Activated T-helper 2 cell treated with anti-CD3 and anti-CD28 coated beads, Interferon-gamma antibody, Interleukin-2, Interleukin-4, amounts not matched to agents 10 μg/mL and 5 μg/mL and 100 μg/mL, durations not matched to agents 14 hours and 24 hours and 36 hours (primary cell): Measurements from ENCODE around the gene PRR16. TPM values are rescaled to one million over a fixed set of nuclear protein-coding genes. Genes with fewer than 3 reads are reported as not detected.
"Not testable (repeated sequence)": the region's sequence is repeated elsewhere in the genome, so short reads cannot be mapped to it uniquely, and the experiment has no call there.

Experiments used
- DNase-seq: peaks from one replicate; pipeline ENCODE4 v3.0.0; 2021; ENCODE audit warnings: low spot score
- H3K27ac Mint-ChIP-seq: one replicate; pipeline ENCODE4 v1.8.0; 2021; ENCODE audit warnings: mixed read lengths
- H3K27me3 Mint-ChIP-seq: one replicate; pipeline ENCODE4 v1.8.0; 2021; ENCODE audit warnings: low read depth, mixed read lengths
- H3K36me3 Mint-ChIP-seq: one replicate; pipeline ENCODE4 v1.8.0; 2021; ENCODE audit warnings: low read depth, mixed read lengths
- H3K4me1 Mint-ChIP-seq: one replicate; pipeline ENCODE4 v1.8.0; 2021; ENCODE audit warnings: low read depth, mixed read lengths
- H3K4me3 Mint-ChIP-seq: one replicate; pipeline ENCODE4 v1.8.0; 2021; ENCODE audit warnings: low read depth, mild to moderate bottlenecking, moderate library complexity, mixed read lengths
- H3K9me3 Mint-ChIP-seq: one replicate; pipeline ENCODE4 v1.8.0; 2021; ENCODE audit warnings: mixed read lengths
- intact Hi-C: fragments of 100-400 bp; cut with micrococcal nuclease; formaldehyde crosslinking; loops from one replicate; pipeline ENCODE4 v1.15.1; 2023
- total RNA-seq: library from RNA; stranded (reverse); gene quantifications from 2 replicates; pipeline ENCODE4 v1.2.3, GENCODE V29; 2022

The PRR16 gene
- total RNA-seq = not detected in 2 replicates

DNA sequence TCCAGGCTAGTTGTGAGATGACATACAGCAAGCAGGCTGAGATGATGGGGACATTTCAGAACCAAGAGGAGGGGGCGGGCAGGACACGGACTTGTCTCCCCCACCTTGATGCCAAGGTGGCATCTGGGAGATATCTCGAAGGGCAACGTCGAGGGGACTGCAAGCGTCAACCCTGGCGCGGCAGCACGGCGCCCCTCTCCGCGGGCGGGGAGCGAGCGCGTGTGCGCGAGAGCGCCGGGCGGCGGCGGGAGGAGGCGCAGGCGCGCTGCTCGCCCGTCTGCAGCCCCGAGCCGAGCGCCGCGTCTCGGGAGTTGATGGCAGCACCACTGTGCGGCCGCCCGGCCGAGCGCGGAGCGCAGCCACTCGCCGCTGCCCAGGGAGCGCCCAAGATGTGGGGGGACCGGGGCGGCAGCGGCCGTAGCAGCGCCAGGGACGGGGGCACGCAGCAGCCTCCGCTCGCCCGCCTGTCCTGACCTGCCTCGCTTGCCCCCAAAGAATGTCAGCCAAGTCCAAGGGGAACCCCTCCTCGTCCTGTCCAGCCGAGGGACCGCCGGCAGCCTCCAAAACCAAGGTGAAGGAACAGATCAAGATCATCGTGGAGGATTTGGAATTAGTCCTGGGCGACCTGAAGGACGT, at the start of gene PRR16:
TSS of gene PRR16 (plus strand) at position 310 of the 636 bp plus-strand sequence.
- H3K27ac Mint-ChIP-seq = no peak within 1 kb of the TSS
- no peak for DNase-seq
- intact Hi-C loops = no loop called here
- H3K4me3 Mint-ChIP-seq = peak within 1 kb of the TSS; percentile 64
- H3K4me1 Mint-ChIP-seq = peaks cover 7% of the 10 kb centered on the region
- no peaks in the 10 kb centered on the region for H3K9me3 Mint-ChIP-seq
- no peaks in the 10 kb centered on the region for H3K36me3 Mint-ChIP-seq
- peaks cover 57% of the 10 kb centered on the region for H3K27me3 Mint-ChIP-seq

- DNase-seq = no peak
- Mint-ChIP-seq H3K4me1 (no peaks in the 10 kb centered on the region), H3K9me3 (no peaks in the 10 kb centered on the region), H3K27me3 (no peaks in the 10 kb centered on the region), H3K27ac (no peak overlapping the region), H3K4me3 (no peak overlapping the region), H3K36me3 (no peaks in the 10 kb centered on the region)
- intact Hi-C loops = no loop called here
Observed at GRCh38 chr5:120415985-120416384, 48.1 kb upstream of the PRR16 start.

DNA sequence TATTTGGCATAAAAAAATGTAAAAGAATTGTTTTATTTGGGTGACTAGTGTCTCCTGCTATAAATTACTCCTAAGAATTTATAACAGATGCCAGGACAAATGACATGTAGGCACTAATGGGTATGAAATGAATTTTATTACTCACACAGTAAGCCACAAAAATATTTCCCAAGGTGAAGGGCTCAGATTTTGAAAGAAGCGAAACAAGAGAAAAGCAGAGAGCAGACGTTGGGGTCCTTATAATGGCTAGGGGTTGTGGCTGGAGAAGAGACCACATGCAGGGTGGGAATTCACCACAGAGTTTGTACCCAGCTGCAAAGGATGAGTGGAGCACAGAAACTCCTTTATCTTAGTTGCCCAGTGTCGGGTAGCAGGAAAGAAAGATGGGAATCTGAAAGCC, 45.0 kb upstream of the PRR16 start:
- Mint-ChIP-seq H3K27me3 (no peaks in the 10 kb centered on the region), H3K9me3 (peaks cover 3% of the 10 kb centered on the region), H3K4me3 (no peak overlapping the region), H3K27ac (no peak overlapping the region), H3K4me1 (no peaks in the 10 kb centered on the region), H3K36me3 (no peaks in the 10 kb centered on the region)
- DNase-seq = no peak
- intact Hi-C loops = no loop called here

- H3K4me3 Mint-ChIP-seq, H3K27me3 Mint-ChIP-seq, H3K27ac Mint-ChIP-seq, H3K36me3 Mint-ChIP-seq, H3K4me1 Mint-ChIP-seq, DNase-seq, intact Hi-C loops: not testable (repeated sequence)
- peaks cover 24% of the 10 kb centered on the region for H3K9me3 Mint-ChIP-seq
Observed at GRCh38 chr5:120426633-120427275, 37.3 kb upstream of the PRR16 start.

DNA sequence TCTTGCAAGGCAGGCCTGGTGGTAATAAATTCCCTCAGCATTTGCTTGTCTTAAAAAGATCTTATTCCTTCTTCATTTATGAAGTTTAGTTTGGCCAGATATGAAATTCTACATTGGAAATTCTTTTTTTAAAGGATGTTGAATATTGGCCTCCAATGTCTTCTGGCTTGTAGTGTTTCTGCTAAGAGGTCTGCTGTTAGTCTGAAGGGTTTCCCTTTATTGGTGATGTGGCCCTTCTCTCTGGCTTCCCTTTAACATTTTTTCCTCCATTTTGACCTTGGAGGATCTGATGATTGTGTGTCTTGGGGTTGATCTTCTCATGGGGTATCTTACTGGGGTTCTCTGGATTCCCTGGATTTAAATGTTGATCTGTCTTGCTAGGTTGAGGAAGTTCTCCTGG, 33.5 kb upstream of the PRR16 start:
- Mint-ChIP-seq H3K4me1 (no peaks in the 10 kb centered on the region), H3K4me3 (no peak overlapping the region), H3K27ac (no peak overlapping the region), H3K9me3 (peaks cover 19% of the 10 kb centered on the region), H3K27me3 (no peaks in the 10 kb centered on the region), H3K36me3 (no peaks in the 10 kb centered on the region)
- intact Hi-C loops = no loop called here
- no peak for DNase-seq

GRCh38 chr5:120432861-120433260, 31.2 kb upstream of the PRR16 start:
- no peak overlapping the region for H3K27ac Mint-ChIP-seq
- DNase-seq = no peak
- H3K27me3 Mint-ChIP-seq = no peaks in the 10 kb centered on the region
- H3K9me3 Mint-ChIP-seq = peaks cover 19% of the 10 kb centered on the region
- H3K4me1 Mint-ChIP-seq = no peaks in the 10 kb centered on the region
- intact Hi-C loops = no loop called here
- no peak overlapping the region for H3K4me3 Mint-ChIP-seq
- no peaks in the 10 kb centered on the region for H3K36me3 Mint-ChIP-seq

DNA sequence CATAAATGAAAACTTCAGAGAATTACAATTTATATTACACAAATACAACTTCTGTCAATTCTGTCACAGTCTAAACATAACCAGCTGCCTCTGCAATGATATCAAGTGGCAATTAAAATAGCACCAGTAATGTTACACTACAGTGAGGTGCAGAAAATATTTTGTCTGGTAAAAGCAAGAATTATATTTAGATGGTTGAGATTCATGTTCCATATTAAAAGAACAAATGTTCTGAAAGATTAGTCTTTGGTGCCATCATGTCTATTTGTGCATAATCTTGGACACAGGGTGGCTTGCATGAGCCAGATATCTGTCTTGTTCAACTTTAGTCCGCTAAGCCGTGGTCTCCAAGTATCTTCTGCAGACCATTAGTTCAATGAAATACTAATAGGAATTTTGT, 29.0 kb upstream of the PRR16 start:
- no peaks in the 10 kb centered on the region for H3K36me3 Mint-ChIP-seq

DNA sequence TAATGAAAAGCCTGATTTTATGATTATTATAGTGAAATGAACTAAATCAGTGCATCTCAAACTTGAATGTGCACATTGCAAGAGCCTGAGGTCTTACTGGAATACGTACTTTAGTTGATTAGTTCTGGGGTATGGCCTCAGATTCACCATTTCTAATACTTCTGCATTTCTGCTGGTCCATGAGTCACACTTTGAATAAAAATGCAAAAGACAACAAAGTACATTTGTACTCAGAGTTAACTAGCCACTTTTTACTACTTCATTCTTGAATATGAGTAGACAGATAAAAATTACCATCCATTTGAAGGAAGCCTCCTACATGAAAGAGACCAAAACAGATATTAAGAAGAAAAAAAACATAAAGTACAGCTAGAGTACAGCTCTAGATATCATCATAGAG, 27.1 kb upstream of the PRR16 start:
- no peak overlapping the region for H3K27ac Mint-ChIP-seq
- no peak for DNase-seq
- H3K36me3 Mint-ChIP-seq = no peaks in the 10 kb centered on the region
- H3K9me3 Mint-ChIP-seq = no peaks in the 10 kb centered on the region
- H3K4me1 Mint-ChIP-seq = no peaks in the 10 kb centered on the region
- no peaks in the 10 kb centered on the region for H3K27me3 Mint-ChIP-seq
- intact Hi-C loops = no loop called here
- H3K4me3 Mint-ChIP-seq = no peak overlapping the region

More for the DNA sequence above, 29.0 kb upstream of the PRR16 start:
- intact Hi-C loops = no loop called here
- H3K9me3 Mint-ChIP-seq = peaks cover 10% of the 10 kb centered on the region
- H3K4me1 Mint-ChIP-seq = no peaks in the 10 kb centered on the region
- DNase-seq = no peak
- H3K27me3 Mint-ChIP-seq = no peaks in the 10 kb centered on the region
- H3K4me3 Mint-ChIP-seq = no peak overlapping the region
- H3K27ac Mint-ChIP-seq = no peak overlapping the region

DNA sequence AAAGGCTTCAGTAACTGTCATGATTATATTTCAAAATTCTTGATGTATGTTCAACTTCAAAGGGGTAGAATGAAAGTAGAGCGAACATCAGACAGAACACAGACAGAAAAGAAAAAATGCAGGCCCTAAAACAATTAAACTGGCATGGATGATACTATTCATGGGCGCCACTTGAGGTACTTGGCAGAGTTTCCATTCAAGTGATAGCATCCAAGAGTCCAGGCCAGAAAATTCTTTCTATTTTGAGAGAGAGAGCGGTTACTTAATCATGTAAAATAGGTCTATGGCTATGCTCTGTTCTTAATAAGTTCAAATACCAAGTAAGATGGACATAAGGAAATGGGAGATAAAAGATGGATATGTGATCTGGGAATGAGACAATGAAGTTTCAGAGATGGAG, 21.4 kb upstream of the PRR16 start:
- no peak for DNase-seq
- intact Hi-C loops = no loop called here
- H3K4me1 Mint-ChIP-seq = no peaks in the 10 kb centered on the region
- no peaks in the 10 kb centered on the region for H3K27me3 Mint-ChIP-seq
- no peaks in the 10 kb centered on the region for H3K36me3 Mint-ChIP-seq
- H3K9me3 Mint-ChIP-seq = no peaks in the 10 kb centered on the region
- no peak overlapping the region for H3K4me3 Mint-ChIP-seq
- no peak overlapping the region for H3K27ac Mint-ChIP-seq

GRCh38 chr5:120443607-120444006, 20.5 kb upstream of the PRR16 start:
- Mint-ChIP-seq H3K4me1 (no peaks in the 10 kb centered on the region), H3K4me3 (no peak overlapping the region), H3K9me3 (no peaks in the 10 kb centered on the region), H3K27me3 (no peaks in the 10 kb centered on the region), H3K27ac (no peak overlapping the region), H3K36me3 (no peaks in the 10 kb centered on the region)
- intact Hi-C loops = no loop called here
- no peak for DNase-seq

GRCh38 chr5:120446068-120446492, 18.0 kb upstream of the PRR16 start:
- H3K4me1 Mint-ChIP-seq = no peaks in the 10 kb centered on the region
- no peaks in the 10 kb centered on the region for H3K36me3 Mint-ChIP-seq
- H3K4me3 Mint-ChIP-seq = no peak overlapping the region
- intact Hi-C loops = no loop called here
- H3K27ac Mint-ChIP-seq = no peak overlapping the region
- DNase-seq = no peak
- H3K27me3 Mint-ChIP-seq = no peaks in the 10 kb centered on the region
- no peaks in the 10 kb centered on the region for H3K9me3 Mint-ChIP-seq

GRCh38 chr5:120446901-120447300, 17.2 kb upstream of the PRR16 start:
- no peak overlapping the region for H3K4me3 Mint-ChIP-seq
- no peak overlapping the region for H3K27ac Mint-ChIP-seq
- intact Hi-C loops = no loop called here
- no peaks in the 10 kb centered on the region for H3K27me3 Mint-ChIP-seq
- no peak for DNase-seq
- H3K9me3 Mint-ChIP-seq = no peaks in the 10 kb centered on the region
- no peaks in the 10 kb centered on the region for H3K4me1 Mint-ChIP-seq
- no peaks in the 10 kb centered on the region for H3K36me3 Mint-ChIP-seq

DNA sequence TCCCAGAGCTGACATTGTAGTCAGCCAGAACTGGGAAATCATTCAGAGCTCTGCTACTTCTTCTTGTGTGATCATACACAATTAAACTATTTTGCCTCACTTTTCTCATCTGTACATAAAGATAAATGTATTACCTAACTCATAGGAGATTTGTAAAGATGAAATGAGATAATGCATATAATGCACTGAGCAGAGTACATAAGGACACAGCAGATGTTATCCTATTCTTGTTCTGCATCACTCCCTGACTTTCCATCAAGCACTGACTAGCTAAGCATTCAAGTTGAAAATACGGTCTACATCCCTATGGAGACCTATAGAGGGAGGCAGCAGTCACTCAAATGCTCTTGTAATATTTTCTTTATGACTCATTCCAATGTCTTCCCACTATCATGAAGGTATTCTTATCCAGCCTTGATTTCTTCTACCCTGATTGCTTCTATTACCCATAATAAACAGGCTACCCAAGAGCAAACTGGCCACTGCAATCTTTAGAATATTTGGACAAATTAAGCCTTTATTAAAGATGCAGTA, 16.3 kb upstream of the PRR16 start:
- intact Hi-C loops = no loop called here
- H3K9me3 Mint-ChIP-seq = no peaks in the 10 kb centered on the region
- H3K36me3 Mint-ChIP-seq = no peaks in the 10 kb centered on the region
- H3K4me1 Mint-ChIP-seq = no peaks in the 10 kb centered on the region
- H3K27ac Mint-ChIP-seq = no peak overlapping the region
- no peaks in the 10 kb centered on the region for H3K27me3 Mint-ChIP-seq
- no peak overlapping the region for H3K4me3 Mint-ChIP-seq
- DNase-seq = no peak
